SK-N-SH treated with all-trans-retinoic acid at 6 μM for 48 hours (cell line): ENCODE results near the gene CRYGS.

Experiments used
- ZFP3 ChIP-seq: fragments of 250-450 bp; sonication (Bioruptor Pico); IDR thresholded peaks from 2 replicates; pipeline ENCODE4 v1.5.0; 2020; ENCODE audit warnings: mild to moderate bottlenecking, moderate library complexity
- ZFP30 ChIP-seq: fragments of 450-650 bp; formaldehyde crosslinking; IDR thresholded peaks from 2 replicates; pipeline ENCODE4 v1.5.0; 2022; ENCODE audit warnings: mild to moderate bottlenecking, moderate library complexity
- ZNF565 ChIP-seq: fragments of 450-650 bp; formaldehyde crosslinking; conservative IDR thresholded peaks from 2 replicates; pipeline ENCODE4 v1.5.0; 2020; ENCODE audit warnings: low read depth, mild to moderate bottlenecking, moderate library complexity
- ZNF8 ChIP-seq: fragments of 450-650 bp; formaldehyde crosslinking; IDR thresholded peaks from 2 replicates; pipeline ENCODE4 v1.5.0; 2020; ENCODE audit warnings: mild to moderate bottlenecking, moderate library complexity
- TF ChIP-seq, protein P1 (sequence below): fragments of 250-450 bp; sonication (Bioruptor Pico); IDR thresholded peaks from 2 replicates; pipeline ENCODE4 v1.8.0; 2020; ENCODE audit warnings: mild to moderate bottlenecking, moderate library complexity, borderline replicate concordance

DNA sequence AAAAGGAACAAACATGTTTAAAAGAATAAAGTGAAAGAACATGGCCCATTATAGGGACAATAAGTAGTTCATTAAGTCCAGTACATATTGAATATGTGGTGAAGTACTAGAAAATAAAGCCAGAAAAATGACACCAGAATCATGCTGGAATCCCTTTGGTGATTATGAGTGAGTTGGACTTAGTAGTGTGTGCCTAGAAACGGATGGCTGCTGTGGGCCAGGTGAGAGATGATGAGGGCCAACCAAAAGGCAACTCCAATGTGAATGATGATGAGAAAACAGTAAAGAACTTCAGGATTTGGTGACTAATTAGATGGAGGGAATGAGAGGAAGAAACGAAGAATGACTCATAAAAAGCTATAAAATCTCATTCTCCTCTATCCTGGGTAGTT lies 3.3 kb downstream of the CRYGS start:
- TF ChIP-seq, protein P1, sequence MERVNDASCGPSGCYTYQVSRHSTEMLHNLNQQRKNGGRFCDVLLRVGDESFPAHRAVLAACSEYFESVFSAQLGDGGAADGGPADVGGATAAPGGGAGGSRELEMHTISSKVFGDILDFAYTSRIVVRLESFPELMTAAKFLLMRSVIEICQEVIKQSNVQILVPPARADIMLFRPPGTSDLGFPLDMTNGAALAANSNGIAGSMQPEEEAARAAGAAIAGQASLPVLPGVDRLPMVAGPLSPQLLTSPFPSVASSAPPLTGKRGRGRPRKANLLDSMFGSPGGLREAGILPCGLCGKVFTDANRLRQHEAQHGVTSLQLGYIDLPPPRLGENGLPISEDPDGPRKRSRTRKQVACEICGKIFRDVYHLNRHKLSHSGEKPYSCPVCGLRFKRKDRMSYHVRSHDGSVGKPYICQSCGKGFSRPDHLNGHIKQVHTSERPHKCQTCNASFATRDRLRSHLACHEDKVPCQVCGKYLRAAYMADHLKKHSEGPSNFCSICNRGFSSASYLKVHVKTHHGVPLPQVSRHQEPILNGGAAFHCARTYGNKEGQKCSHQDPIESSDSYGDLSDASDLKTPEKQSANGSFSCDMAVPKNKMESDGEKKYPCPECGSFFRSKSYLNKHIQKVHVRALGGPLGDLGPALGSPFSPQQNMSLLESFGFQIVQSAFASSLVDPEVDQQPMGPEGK: no peak
- TF ChIP-seq ZFP30 (CRISPR knock-in tag) (no peak), ZNF8 (CRISPR knock-in tag) (no peak), ZFP3 (CRISPR knock-in tag) (no peak), ZNF565 (CRISPR knock-in tag) (no peak)
